Measurements from ENCODE around the gene SCN9A. TPM values are rescaled to one million over a fixed set of nuclear protein-coding genes. Genes with fewer than 3 reads are reported as not detected.

Gene SCN9A
- total RNA-seq, 1 experiment from 2014 or later: 1.3 TPM

GRCh38 chr2:166184789-166185188, 191.0 kb downstream of the SCN9A start:
- no peak overlapping the region for H2BK12ac ChIP-seq (ENCODE audit: insufficient read length, low read depth, low read length)
- WGBS (ENCODE audit: extremely low coverage, insufficient read length, low lambda C conversion rate): no CpG with 5 or more reads among the region's 3 CpGs
- no peak overlapping the region for H3K18ac ChIP-seq (ENCODE audit: insufficient read length, low read depth, low read length)
- no peak overlapping the region for H3K23ac ChIP-seq (ENCODE audit: insufficient read length, low read depth, low read length)
- H2BK120ac ChIP-seq (ENCODE audit: low read depth, low read length, poor library complexity, severe bottlenecking): peak overlapping the region; percentile 67
- no peak overlapping the region for H2BK15ac ChIP-seq (ENCODE audit: low read depth, low read length)
- no peaks in the 10 kb centered on the region for H3K79me1 ChIP-seq (ENCODE audit: insufficient read depth, low read depth, low read length, poor library complexity, severe bottlenecking)
- no peak overlapping the region for H2AK5ac ChIP-seq (ENCODE audit: insufficient read length, low read length)
- TF ChIP-seq, protein P1, sequence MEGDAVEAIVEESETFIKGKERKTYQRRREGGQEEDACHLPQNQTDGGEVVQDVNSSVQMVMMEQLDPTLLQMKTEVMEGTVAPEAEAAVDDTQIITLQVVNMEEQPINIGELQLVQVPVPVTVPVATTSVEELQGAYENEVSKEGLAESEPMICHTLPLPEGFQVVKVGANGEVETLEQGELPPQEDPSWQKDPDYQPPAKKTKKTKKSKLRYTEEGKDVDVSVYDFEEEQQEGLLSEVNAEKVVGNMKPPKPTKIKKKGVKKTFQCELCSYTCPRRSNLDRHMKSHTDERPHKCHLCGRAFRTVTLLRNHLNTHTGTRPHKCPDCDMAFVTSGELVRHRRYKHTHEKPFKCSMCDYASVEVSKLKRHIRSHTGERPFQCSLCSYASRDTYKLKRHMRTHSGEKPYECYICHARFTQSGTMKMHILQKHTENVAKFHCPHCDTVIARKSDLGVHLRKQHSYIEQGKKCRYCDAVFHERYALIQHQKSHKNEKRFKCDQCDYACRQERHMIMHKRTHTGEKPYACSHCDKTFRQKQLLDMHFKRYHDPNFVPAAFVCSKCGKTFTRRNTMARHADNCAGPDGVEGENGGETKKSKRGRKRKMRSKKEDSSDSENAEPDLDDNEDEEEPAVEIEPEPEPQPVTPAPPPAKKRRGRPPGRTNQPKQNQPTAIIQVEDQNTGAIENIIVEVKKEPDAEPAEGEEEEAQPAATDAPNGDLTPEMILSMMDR (conservative IDR thresholded peaks at IDR 0.05): no peak
- H4K8ac ChIP-seq (replicated peaks; ENCODE audit: insufficient read length, low read depth, low read length): no peak overlapping the region
- no peak overlapping the region for H3K27ac ChIP-seq (ENCODE audit: insufficient read length, low read depth, low read length)
- no peak overlapping the region for H3T11ph ChIP-seq (ENCODE audit: low read length)
- no peaks in the 10 kb centered on the region for H3K27me3 ChIP-seq (ENCODE audit: insufficient read depth, low read length)
- peak overlapping the region; percentile 69 for H2AFZ ChIP-seq (ENCODE audit: low read length)
- no peaks in the 10 kb centered on the region for H4K20me1 ChIP-seq (ENCODE audit: control insufficient read depth, insufficient read depth, insufficient read length)
- H3K56ac ChIP-seq (ENCODE audit: insufficient read length, low read depth, low read length): no peak overlapping the region
- no peaks in the 10 kb centered on the region; the same call in 1 of the 2 replicates for H3K79me2 ChIP-seq (ENCODE audit: insufficient read depth, low read length)
- H2BK5ac ChIP-seq (ENCODE audit: insufficient read length, low read length): no peak overlapping the region
- H3K23me2 ChIP-seq (ENCODE audit: insufficient read length, low read depth, low read length, poor library complexity, severe bottlenecking): no peaks in the 10 kb centered on the region
- peaks cover 28 to 34% of the 10 kb centered on the region in 2 experiments for H3K4me1 Mint-ChIP-seq
- H3K4ac ChIP-seq (ENCODE audit: low read depth, low read length): no peak overlapping the region
- no peaks in the 10 kb centered on the region for H3K9me3 ChIP-seq (ENCODE audit: control insufficient read depth, low read depth, low read length)
- H3K4me1 ChIP-seq (ENCODE audit: insufficient read depth, low read length): no peaks in the 10 kb centered on the region; the same call in none of the 2 replicates
- no peak overlapping the region for H3K4me3 Mint-ChIP-seq
- no peaks in the 10 kb centered on the region for H3K27me3 Mint-ChIP-seq (ENCODE audit: low read depth)
- no peaks in the 10 kb centered on the region for H3K9me3 Mint-ChIP-seq
- H3K27ac Mint-ChIP-seq: peak overlapping the region in 1 of 3 experiments; percentile 34; a peak in 2 of 7 replicates
- DNase-seq: no peak
- no peak overlapping the region for H2BK20ac ChIP-seq (ENCODE audit: low read depth, low read length, poor library complexity, severe bottlenecking)
- no peaks in the 10 kb centered on the region for H3K36me3 Mint-ChIP-seq (ENCODE audit: insufficient read depth in 1 of 3, low read depth in 3 of 3)
- no peak overlapping the region for H3K9ac ChIP-seq (ENCODE audit: extremely low read depth, insufficient read length, low read length)
- H4K5ac ChIP-seq (ENCODE audit: insufficient read length, low read depth, low read length): no peak overlapping the region
- no peak overlapping the region for H4K91ac ChIP-seq (ENCODE audit: insufficient read length, low read depth, low read length)
- no peak overlapping the region for H3K14ac ChIP-seq (ENCODE audit: insufficient read depth, low read length)
- no peak overlapping the region for H3K4me2 ChIP-seq (ENCODE audit: insufficient read depth, insufficient read length, low read length)

All from H9 (cell line).